HG02571 (cell line): ENCODE data around the gene GGNBP2.
"Not testable (repeated sequence)": the region's sequence is repeated elsewhere in the genome, so short reads cannot be mapped to it uniquely, and the experiment has no call there.

ENCODE experiments used
- ATAC-seq: cut with Tn5 transposase; IDR thresholded peaks from one replicate; pipeline ENCODE4 v1.9.1; 2021; ENCODE audit warnings: mild to moderate bottlenecking, moderate library complexity; ENCODE audit not compliant: unreplicated experiment

GGNBP2 gene, protein sequence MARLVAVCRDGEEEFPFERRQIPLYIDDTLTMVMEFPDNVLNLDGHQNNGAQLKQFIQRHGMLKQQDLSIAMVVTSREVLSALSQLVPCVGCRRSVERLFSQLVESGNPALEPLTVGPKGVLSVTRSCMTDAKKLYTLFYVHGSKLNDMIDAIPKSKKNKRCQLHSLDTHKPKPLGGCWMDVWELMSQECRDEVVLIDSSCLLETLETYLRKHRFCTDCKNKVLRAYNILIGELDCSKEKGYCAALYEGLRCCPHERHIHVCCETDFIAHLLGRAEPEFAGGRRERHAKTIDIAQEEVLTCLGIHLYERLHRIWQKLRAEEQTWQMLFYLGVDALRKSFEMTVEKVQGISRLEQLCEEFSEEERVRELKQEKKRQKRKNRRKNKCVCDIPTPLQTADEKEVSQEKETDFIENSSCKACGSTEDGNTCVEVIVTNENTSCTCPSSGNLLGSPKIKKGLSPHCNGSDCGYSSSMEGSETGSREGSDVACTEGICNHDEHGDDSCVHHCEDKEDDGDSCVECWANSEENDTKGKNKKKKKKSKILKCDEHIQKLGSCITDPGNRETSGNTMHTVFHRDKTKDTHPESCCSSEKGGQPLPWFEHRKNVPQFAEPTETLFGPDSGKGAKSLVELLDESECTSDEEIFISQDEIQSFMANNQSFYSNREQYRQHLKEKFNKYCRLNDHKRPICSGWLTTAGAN

DNA sequence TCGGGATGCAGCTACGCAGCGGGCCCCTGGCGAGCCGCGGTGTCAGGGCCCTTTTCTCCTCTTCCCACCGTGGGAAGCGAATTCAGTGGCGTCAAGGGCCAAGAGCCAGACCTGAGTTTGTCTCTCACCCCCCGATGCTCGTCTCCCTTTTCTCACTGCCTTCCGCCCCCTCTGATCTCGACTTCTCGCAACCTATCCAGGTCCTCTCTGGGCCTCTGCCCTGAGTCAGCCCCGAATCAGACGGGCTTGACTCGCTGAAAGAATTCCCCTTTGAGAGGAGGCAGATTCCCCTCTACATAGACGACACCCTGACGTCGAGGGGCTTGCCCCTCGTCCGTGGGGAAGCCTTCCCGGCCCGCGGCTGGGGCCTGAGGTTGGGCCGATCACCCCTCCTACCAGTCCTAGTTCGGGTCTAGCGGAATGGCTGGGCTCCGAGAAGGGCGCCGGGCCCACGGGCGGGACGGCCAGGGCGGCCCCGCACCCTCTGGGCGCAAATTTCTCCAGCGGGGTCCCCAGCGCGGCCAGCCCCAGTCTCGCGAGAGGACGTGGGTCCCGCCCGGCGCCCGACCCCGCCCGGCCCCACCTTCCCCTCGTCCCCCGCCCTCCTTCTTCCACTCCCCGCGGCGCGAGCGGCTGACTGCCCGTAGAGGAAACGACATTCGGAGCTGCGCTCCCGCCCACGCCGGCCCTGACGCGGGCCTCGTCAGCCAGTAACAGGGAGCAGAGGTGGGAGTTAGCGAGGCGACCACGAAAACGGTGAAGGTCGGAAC lies at the start of gene GGNBP2:
Gene GGNBP2 (plus strand): TSS at position 613 of the 770 bp plus-strand sequence. CDS start 806 bp downstream, outside the sequence.
- peak; percentile 49 for ATAC-seq

GRCh38 chr17:36495076-36495578 lies 49.6 kb upstream of the GGNBP2 start:
- no peak for ATAC-seq

DNA sequence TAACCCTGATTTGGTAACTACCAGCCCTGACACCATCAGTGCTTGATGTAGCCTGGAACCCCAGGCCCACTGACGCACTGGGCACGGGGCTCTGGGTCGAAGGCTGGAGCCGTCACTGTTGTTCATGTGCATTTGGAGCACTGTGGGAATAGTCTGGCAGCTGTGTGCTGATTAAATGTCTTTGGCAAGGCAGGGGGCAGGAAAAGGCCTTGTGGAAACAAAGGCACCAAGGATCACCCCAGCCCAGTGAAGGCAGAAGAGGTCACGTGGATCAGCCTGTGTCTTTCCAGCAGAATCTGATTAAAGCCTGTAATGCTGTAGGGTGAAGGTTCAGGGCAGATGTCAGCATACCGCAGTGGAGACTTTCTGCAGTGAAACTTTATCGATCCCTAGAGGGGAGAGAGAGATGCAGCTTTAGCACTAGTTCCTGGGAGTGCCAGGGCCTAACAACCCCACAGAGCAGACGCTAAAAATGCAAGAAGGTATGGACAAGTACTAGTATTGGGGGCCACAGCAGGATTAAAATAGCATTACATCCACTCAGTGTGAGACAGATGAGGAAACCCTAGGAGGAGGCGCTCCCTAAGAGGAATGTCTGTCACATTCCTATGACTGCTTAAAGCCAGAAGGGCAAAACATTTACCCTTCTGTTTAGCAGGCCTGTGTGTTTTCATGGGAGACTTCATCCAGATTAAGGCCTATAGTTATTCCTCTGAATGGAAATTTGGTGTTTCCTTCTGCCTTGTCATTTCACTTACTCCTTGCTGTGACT lies 48.5 kb upstream of the GGNBP2 start:
- ATAC-seq: no peak

GRCh38 chr17:36498155-36498554 lies 46.6 kb upstream of the GGNBP2 start:
- ATAC-seq: no peak

DNA sequence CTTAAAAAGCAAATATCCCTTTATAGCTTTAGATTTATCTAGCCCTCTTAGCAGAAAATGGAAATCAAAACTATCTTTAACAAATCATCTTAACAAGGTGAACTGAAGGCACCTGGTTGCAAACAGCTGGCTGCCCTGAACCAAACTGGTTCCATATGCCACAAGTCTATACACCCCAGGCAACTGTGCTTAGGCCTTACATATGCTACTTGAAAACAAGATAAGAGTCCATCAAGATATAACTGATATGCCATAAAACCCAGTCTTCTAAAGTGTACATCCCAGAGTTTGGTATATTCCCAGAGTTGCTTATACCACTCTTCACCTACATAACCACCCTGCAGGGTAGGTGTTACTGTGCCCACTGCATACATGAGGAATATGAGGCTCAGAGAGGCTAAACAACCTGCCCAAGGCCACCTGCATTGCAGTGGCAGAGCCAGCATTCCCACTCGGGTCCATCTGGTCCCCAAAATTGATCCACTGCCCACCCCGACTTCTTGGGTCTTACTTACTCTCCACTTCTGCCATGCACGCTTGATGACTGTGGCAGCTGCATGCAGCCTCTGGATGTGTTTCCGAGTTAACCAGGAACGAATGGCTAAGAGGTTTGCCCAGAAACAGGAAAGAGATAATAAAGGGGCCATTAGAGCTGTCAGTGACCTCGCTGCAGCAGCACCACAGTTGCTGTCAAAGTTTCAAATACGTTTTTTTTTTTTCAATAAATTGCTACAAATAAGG lies 46.0 kb upstream of the GGNBP2 start:
- ATAC-seq: no peak

GRCh38 chr17:36500745-36501225 lies 43.9 kb upstream of the GGNBP2 start:
- ATAC-seq: no peak

- no peak for ATAC-seq
Observed at GRCh38 chr17:36501351-36501750, 43.4 kb upstream of the GGNBP2 start.

- ATAC-seq: no peak
Observed at GRCh38 chr17:36501963-36502362, 42.8 kb upstream of the GGNBP2 start.

GRCh38 chr17:36503456-36504155 lies 41.1 kb upstream of the GGNBP2 start:
- ATAC-seq: no peak

DNA sequence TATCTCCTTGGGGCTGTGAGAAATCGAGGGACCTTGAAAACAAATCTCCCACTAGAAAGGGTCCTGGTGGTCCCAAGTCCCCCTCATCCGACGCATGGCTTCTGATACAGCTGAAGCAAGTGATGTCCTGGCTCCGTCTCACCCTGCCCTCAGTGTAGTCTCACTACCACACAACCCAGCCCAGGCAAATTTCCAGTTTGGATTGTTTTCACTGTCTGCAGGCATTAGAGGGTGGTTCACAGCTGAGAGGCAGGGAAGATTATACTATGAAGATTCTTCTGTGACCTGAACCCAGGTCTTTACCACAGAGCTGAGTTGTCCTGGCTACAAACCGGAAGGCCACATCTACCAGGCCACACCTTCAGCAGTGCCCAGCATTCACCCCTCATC lies 40.6 kb upstream of the GGNBP2 start:
- no peak for ATAC-seq

DNA sequence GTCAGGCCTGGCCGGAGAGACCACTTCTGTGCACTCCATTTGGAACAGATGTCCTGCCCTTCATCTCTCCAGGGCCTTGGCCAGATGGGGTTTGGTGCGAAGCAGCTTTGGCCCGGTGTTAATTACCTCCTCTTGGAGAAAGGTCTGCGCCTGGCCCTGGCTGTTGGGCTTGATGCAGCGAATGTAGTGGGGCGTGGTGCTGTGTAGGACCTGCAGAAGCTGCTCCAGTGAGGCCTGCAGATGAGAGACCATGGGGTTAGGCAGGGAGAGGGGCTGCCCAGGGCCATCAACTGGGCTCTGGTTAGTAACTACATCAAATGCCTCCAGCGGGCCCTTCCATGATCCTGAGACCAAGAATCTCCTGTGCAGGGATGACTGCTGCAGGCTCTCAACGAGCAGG lies 39.5 kb upstream of the GGNBP2 start:
- no peak for ATAC-seq

DNA sequence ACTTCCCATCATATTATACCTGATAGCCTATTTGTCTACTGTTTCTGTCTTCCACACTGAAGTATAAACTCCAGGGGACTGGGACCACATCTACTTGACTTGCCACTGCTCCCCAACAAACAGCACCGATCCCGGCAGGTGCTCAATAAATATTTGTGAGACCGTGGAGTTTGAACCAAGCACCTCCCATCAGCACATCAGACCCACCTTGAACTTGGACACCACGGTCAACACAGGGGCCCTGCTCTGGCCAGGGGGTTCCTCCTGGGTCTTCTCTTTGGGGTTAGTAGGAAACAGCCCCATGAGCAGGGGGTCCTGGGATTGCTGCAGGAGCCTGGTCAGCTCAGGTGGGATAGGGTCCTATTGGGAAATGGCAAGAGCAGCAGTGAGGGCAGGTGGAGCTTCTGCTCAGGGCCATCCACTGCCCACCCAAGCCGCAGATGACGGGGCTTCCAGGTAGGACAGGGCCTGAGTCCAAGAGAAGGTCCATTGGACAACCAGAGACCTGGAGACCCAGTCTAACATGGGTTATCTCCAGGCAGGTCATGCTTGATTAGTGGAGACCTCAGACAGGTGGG lies 38.4 kb upstream of the GGNBP2 start:
- no peak for ATAC-seq

DNA sequence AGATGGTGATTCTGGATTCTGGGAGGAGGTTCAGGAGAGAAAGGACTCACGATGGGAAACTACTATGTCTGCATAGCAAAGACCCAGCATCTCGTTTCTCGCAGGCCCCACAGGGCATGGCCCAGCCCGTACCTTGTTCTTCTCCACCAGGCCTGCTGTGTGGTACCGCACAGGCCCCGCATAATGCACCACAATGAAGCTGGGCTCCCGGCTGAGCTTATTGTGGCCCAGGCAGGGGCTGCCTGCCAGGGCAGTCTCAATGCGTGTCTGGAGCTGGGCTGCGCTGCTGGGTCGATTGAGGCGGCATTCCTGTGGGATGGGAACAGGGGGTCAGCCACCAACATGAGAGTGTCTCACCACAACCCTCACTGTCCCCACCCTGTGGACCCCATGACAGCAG lies 37.9 kb upstream of the GGNBP2 start:
- no peak for ATAC-seq

- ATAC-seq: no peak
Observed at GRCh38 chr17:36507266-36507665, 37.5 kb upstream of the GGNBP2 start.

- not testable (repeated sequence) for ATAC-seq
Observed at GRCh38 chr17:36508439-36508838, 36.3 kb upstream of the GGNBP2 start.

- no peak for ATAC-seq
Observed at GRCh38 chr17:36509272-36509985, 35.3 kb upstream of the GGNBP2 start.

DNA sequence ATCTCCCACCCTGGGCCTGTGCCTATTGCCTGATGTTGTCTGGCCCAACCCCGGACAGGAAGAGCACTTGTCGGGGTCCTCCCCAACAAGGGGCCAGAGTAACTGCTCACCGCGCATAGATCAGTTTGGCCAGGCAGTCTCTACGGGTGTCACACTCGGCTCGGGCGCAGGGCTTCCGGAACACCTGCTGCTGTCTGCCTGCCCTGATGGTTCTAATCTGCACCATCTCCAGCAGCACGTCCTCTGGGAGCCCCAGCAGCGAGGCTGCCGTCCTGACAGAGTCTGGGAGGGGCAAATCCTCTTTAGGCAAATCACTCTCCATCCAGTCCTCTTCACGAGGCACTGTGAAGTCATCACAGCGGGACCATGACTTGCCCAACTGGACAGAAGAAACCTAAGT lies 34.1 kb upstream of the GGNBP2 start:
- no peak for ATAC-seq

GRCh38 chr17:36511216-36511615 lies 33.5 kb upstream of the GGNBP2 start:
- no peak for ATAC-seq
